Epithelial cell of proximal tubule (primary cell): Measurements from ENCODE around the gene MAN1B1. TPM values are rescaled to one million over a fixed set of nuclear protein-coding genes. Genes with fewer than 3 reads are reported as not detected.

Experiments
- DNase-seq: peaks from one replicate; pipeline ENCODE4 v3.0.0-alpha.2; 2011; ENCODE audit warnings: low read depth
- H3K4me3 ChIP-seq: 2 replicates; pipeline ENCODE4 v1.5.1; 2011; ENCODE audit warnings: low read depth, mild to moderate bottlenecking, low read length
- total RNA-seq: library from RNA; depleted of rRNA; stranded (reverse); fragments of >200 nt; gene quantifications from 2 replicates; pipeline ENCODE4 v1.2.3, GENCODE V29; 2015
- TF ChIP-seq, protein P1 (sequence below): conservative IDR thresholded peaks from 2 replicates; pipeline ENCODE4 v1.5.1; 2012; ENCODE audit warnings: low read depth, mild to moderate bottlenecking, low read length

MAN1B1 gene
- total RNA-seq, 1 donor from 2014 or later: 74.3 TPM

DNA sequence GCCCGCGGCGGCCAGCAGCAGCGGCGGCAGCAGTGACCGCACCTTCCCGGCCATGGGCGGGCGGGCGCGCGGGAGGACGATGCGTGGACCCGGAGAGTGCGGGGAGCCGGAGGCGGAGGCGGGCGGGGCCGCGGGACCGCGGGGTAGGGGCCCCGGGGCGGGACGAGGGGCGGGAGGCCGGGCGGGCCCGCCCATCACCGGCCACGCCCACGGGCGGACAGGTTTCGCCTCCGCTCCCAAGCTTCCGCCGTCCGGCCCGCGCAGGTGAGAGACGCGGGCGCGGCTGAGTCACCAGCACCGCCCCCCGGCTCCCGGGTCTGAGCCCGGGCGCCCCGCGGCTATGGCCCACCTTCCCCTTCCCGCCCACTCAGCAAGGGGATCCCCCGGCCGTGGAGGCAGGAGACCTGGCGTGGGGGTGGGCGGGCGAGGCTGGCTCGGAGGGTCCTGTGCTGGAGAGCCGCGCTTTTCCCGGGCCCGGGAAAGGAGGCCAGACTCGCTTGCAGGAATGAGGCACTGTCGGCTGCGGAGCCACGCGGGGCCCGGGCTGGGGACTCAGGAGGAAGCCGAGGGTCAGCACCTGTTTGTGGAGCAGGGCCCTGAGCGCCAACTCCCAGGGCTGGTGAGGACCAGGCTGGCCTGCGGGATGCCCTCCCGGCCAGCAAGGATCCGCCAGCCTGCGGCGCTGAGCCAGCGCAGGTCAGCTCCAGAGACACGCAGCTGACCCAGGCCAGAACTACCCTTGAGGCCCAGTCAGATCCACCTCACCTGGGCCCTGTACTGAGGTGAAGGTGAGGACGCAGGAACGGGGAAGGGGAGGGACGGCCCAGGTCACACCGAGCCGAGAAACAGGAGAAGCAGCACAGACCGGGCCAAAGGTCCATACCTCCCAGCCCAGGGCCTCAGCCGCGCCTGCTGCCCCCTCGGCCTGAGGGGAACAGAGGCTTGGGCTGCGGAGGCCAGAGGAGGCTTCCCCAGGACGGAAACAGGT, 32.5 kb upstream of the MAN1B1 start, which contains the start of gene ENTPD2:
Gene ENTPD2 (minus strand): TSS at position 118 of the 988 bp plus-strand sequence. CDS start 64 bp downstream, at position 54.
- DNase-seq: no peak

DNA sequence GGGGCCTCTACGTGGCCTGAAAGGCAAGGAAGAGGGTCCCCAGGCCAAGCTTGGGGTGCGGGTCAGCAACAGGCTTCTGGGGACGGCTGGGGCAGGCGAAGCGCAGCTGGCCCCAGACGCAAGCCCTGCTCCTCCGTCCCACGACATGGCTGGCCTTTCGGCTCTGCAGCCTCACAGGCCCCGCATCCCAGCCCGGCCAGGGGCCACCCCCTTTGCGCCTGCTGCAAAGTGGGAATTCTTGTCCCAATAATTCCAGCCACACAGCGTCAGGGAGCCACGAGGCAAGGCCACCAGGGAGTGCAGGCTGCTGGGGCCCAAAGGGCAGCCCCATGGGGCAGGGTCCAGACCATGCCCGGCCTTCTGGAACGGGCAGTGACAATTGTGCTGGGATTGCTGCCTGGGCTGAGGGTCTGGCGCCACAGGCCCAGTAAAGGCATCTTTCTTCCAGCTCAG, 31.8 kb upstream of the MAN1B1 start:
- TF ChIP-seq, protein P1, sequence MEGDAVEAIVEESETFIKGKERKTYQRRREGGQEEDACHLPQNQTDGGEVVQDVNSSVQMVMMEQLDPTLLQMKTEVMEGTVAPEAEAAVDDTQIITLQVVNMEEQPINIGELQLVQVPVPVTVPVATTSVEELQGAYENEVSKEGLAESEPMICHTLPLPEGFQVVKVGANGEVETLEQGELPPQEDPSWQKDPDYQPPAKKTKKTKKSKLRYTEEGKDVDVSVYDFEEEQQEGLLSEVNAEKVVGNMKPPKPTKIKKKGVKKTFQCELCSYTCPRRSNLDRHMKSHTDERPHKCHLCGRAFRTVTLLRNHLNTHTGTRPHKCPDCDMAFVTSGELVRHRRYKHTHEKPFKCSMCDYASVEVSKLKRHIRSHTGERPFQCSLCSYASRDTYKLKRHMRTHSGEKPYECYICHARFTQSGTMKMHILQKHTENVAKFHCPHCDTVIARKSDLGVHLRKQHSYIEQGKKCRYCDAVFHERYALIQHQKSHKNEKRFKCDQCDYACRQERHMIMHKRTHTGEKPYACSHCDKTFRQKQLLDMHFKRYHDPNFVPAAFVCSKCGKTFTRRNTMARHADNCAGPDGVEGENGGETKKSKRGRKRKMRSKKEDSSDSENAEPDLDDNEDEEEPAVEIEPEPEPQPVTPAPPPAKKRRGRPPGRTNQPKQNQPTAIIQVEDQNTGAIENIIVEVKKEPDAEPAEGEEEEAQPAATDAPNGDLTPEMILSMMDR: no peak
- DNase-seq: no peak
- H3K4me3 ChIP-seq: no peak overlapping the region

More for the DNA sequence above, 32.5 kb upstream of the MAN1B1 start, which contains the start of gene ENTPD2:
- TF ChIP-seq, protein P1: no peak
- peak within 1 kb of the TSS; percentile 37 for H3K4me3 ChIP-seq

DNA sequence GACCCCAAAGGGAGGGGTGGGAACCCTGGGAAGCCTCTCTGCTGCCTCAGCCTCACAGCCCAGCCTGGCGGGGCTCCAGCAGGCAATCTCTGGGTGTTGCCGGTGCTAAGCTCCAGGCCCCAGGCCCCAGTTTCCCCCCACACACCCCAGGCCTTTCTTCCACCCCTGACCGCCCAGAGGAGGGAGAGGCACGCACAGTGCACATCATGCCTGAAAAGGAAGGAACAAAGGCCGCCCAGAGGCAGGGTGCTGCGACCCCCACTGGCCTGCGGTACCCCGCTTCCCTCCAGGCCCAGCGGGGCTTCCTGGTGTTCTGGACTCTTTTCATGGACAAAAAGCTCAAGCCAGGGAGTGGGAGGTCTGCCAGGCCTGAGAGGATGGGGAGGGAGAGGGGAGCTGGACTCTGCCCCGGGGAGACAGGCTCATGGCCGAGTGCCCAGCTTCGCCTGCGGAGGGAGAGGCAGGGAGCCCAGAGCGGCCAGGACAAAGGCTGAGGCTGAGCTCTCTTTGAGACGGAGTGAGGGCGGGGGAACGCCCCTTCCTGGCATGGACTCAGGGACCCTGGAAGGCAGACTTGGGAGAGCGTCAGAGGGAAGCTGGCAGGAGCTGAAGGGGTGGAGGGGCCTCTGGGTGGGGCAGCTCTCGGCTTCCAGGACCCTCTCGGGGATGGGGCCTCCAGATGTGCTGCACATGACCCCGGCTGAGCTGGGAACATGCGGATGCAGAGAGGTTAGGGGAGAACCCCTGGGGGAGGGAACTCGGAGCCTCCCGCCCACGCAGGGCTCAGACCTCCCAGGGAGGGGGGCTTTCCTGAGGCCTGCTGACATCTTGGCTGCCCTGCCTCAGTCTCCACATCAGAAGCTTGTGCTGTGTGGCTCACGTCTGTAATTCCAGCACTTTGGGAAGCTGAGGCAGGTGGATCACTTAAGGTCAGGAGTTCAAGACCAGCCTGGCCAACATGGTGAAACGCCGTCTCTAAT, 31.1 kb upstream of the MAN1B1 start:
- no peak for DNase-seq
- H3K4me3 ChIP-seq: no peak overlapping the region

DNA sequence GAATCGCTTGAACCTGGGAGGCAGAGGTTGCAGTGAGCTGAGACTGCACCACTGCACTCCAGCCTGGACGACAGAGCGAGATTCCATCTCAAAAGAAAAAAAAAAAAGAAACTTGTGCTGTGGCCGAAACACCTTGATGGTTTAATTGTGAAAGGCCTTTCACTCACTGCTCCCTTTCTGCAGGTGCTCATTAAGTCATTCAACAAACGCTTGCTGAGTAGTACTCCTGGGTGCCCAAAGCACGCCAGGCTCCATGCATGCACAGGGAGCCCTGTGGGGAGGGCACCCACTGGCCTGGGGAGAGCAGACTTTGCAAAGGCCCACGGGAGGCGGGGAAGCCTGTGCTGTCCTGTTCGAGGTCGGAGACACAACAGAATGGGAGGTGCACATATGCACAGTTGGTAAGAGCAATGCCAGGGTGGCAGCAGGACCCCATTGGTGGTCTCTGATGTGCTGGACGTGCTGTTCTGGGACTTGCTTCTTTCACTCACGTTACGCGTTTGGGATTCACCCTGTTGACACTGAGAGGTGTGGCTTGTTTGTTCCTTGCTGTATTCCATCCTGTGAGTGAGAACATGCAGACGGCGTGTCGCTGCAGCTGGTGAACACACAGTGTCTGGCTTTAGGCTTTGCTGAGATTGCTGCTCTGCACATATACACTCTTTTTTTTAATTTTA, 29.9 kb upstream of the MAN1B1 start:
- TF ChIP-seq, protein P1: no peak
- no peak overlapping the region for H3K4me3 ChIP-seq
- DNase-seq: no peak

More for the DNA sequence above, 31.1 kb upstream of the MAN1B1 start:
- TF ChIP-seq, protein P1: no peak

DNA sequence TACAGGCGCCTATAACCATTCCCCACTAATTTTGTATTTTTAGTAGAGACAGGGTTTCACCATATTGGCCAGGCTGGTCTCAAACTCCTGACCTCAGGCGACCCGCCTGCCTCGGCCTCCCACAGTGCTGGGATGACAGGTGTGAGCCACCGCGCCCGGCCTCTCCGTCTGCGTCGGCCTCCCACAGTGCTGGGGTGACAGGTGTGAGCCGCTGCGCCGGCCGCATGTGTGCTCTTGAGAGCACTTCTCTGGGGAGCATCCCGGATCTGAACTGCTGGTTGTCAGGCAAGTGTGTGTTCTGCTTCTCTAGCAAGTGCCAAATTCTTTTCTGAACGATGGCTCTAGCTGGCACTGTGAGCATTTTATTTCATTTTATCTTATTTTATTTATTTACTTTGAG, 29.2 kb upstream of the MAN1B1 start:
- no peak for DNase-seq
- TF ChIP-seq, protein P1: no peak
- H3K4me3 ChIP-seq: no peak overlapping the region

DNA sequence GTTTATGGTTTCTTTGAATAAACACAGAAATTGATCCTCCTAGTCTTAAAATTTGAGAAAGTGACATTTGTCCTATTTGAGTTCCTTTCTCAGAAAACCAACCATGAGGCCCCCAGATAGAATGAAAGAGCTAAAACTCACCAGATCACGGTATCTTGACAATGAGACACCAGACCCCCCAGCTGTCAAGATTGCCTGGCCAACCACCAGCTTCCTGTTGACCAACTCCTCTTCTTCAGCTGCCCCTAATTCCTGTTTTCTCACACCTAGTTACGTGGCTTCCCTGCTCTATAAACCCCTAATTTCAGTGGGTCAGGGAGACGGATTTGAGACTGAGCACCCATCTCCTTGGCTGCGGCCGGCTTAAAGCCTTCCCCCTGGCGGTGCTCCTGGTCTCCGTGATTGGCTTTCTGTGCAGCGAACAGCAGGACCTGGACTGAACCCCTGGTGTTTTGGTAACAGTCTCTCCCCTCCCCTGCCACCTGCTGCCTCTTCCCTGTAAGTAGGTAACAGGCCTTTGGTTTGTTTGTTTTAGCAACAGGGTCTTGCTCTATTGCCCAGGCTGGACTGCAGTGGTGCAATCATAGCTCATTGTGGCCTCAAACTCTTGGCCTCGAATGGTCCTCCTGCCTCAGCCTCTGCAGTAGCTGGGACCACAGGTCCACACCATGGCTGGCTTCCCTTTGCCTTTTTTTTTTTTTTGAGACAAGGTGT, 28.1 kb upstream of the MAN1B1 start:
- H3K4me3 ChIP-seq: no peak overlapping the region
- TF ChIP-seq, protein P1: no peak
- no peak for DNase-seq
